Right lobe of liver (tissue), 4 donors: ENCODE data around the gene CALML5.

Experiments used
- POLR2A ChIP-seq: fragments of 450-650 bp; IDR thresholded peaks from one replicate; pipeline ENCODE4 v1.6.1; 2017; ENCODE audit warnings: antibody characterized with exemption, mild to moderate bottlenecking
- TF ChIP-seq, protein P1 (sequence below), 4 donors: fragments of 200-600 bp in 3 of 4; fragments of 450-650 bp in 1 of 4; IDR thresholded peaks; one replicate each; pipeline versions ENCODE4 v1.5.1 to v1.8.0; 2016 to 2022; ENCODE audit warnings: antibody characterized with exemption in 4 of 4, mild to moderate bottlenecking in 2 of 4
- donor health status: DM: no; HTN: no; CAD: no.
- donor health status: DM: no; HTN: no; CAD: no.
- donor health status: DM: no; HTN: yes; CAD: no.

DNA sequence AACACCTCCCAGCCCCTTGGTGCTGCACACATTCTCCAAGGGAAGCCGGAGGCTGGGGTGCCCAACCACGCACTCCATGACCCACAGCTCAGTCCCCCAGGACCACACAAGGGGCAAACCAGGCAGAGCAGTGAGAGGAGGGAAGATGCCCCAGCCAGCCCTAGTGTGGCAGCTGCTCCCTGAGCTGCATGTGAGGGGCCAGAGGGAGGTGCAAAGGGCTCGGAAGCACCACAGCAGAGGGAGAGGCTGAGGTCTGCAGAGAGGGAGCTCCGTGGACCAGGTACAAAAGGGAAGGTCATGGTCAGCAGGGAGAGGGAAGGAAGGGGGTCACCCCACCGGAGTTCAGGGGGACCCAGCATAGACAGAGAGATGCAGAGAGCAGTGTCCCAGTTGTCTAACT, 1.5 kb upstream of the CALML5 start:
- TF ChIP-seq, protein P1, sequence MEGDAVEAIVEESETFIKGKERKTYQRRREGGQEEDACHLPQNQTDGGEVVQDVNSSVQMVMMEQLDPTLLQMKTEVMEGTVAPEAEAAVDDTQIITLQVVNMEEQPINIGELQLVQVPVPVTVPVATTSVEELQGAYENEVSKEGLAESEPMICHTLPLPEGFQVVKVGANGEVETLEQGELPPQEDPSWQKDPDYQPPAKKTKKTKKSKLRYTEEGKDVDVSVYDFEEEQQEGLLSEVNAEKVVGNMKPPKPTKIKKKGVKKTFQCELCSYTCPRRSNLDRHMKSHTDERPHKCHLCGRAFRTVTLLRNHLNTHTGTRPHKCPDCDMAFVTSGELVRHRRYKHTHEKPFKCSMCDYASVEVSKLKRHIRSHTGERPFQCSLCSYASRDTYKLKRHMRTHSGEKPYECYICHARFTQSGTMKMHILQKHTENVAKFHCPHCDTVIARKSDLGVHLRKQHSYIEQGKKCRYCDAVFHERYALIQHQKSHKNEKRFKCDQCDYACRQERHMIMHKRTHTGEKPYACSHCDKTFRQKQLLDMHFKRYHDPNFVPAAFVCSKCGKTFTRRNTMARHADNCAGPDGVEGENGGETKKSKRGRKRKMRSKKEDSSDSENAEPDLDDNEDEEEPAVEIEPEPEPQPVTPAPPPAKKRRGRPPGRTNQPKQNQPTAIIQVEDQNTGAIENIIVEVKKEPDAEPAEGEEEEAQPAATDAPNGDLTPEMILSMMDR (IDR thresholded peaks at IDR 0.05), result no peak
- no peak for TF ChIP-seq POLR2A
